Neural cell (in vitro differentiated cells): ENCODE results near the gene SETD2. TPM values are rescaled to one million over a fixed set of nuclear protein-coding genes. Genes with fewer than 3 reads are reported as not detected.

Source experiments
- H2AFZ ChIP-seq: fragments of 200-600, 300-800 bp; sonication (generic), shearing (Covaris generic); 2 replicates; pipeline ENCODE4 v1.6.0; 2014; ENCODE audit warnings: low read depth, mild to moderate bottlenecking, antibody characterized with exemption, low read length, moderate library complexity
- H3F3A ChIP-seq: fragments of 200-600 bp; shearing (Covaris generic); 2 replicates; pipeline ENCODE4 v1.6.1; 2016; ENCODE audit warnings: mild to moderate bottlenecking, moderate library complexity, mixed read lengths, antibody characterized with exemption, low read length; ENCODE audit not compliant: insufficient read depth, poor library complexity, severe bottlenecking
- H3K27ac ChIP-seq: fragments of 200-600, 300-800 bp; sonication (generic), shearing (Covaris generic); 2 replicates; pipeline ENCODE4 v1.5.1; 2014; ENCODE audit warnings: mild to moderate bottlenecking, low read length, moderate library complexity
- H3K27me3 ChIP-seq: fragments of 300-800, 200-600 bp; sonication (generic), shearing (Covaris generic); 2 replicates; pipeline ENCODE4 v1.6.0; 2014; ENCODE audit warnings: mild to moderate bottlenecking, low read depth, low read length, moderate library complexity; ENCODE audit not compliant: insufficient read depth
- H3K36me3 ChIP-seq: fragments of 300-800, 200-600 bp; sonication (generic), shearing (Covaris generic); 2 replicates; pipeline ENCODE4 v1.5.1; 2014; ENCODE audit warnings: mild to moderate bottlenecking, antibody characterized with exemption, low read length, moderate library complexity; ENCODE audit not compliant: insufficient read depth
- H3K4me2 ChIP-seq: fragments of 300-800, 200-600 bp; sonication (generic), shearing (Covaris generic); 2 replicates; pipeline ENCODE4 v1.6.0; 2014; ENCODE audit warnings: mild to moderate bottlenecking, low read length
- H3K4me3 ChIP-seq: fragments of 300-800, 200-600 bp; sonication (generic), shearing (Covaris generic); 2 replicates; pipeline ENCODE4 v1.5.1; 2014; ENCODE audit warnings: mild to moderate bottlenecking, low read length, moderate library complexity
- H3K79me2 ChIP-seq: fragments of 200-600 bp; shearing (Covaris generic); replicated peaks from 2 replicates; pipeline ENCODE4 v1.6.0; 2014; ENCODE audit warnings: mild to moderate bottlenecking, low read length, moderate library complexity; ENCODE audit not compliant: insufficient read depth
- H3K9ac ChIP-seq: fragments of 300-800, 200-600 bp; sonication (generic), shearing (Covaris generic); 2 replicates; pipeline ENCODE4 v1.6.1; 2016; ENCODE audit warnings: mild to moderate bottlenecking, low read length, mixed read lengths
- H3K9me2 ChIP-seq: fragments of 200-600 bp; shearing (Covaris generic); 2 replicates; pipeline ENCODE4 v1.6.1; 2016; ENCODE audit warnings: mild to moderate bottlenecking, low read length, mixed read lengths; ENCODE audit not compliant: insufficient read depth
- H3K9me3 ChIP-seq: fragments of 200-600, 300-800 bp; sonication (generic), shearing (Covaris generic); 2 replicates; pipeline ENCODE4 v1.6.1; 2016; ENCODE audit warnings: mild to moderate bottlenecking, mixed run types, low read length, moderate library complexity, mixed read lengths
- H4K20me1 ChIP-seq: fragments of 200-600 bp; shearing (Covaris generic); 2 replicates; pipeline ENCODE4 v1.6.1; 2016; ENCODE audit warnings: mild to moderate bottlenecking, mixed run types; ENCODE audit not compliant: insufficient read depth
- EP300 ChIP-seq: fragments of 450-650 bp; conservative IDR thresholded peaks from 2 replicates; pipeline ENCODE4 v1.6.1; 2014; ENCODE audit warnings: antibody characterized with exemption, mild to moderate bottlenecking, moderate library complexity; ENCODE audit not compliant: poor library complexity, severe bottlenecking
- EZH2 ChIP-seq: fragments of 200-600, 300-800 bp; shearing (Covaris generic), sonication (generic); IDR thresholded peaks from 2 replicates; pipeline ENCODE4 v1.6.1; 2014; ENCODE audit warnings: antibody characterized with exemption, low read length, borderline replicate concordance, mild to moderate bottlenecking; ENCODE audit not compliant: insufficient read depth, poor library complexity, severe bottlenecking
- MXI1 ChIP-seq: fragments of 450-650 bp; conservative IDR thresholded peaks from 2 replicates; pipeline ENCODE4 v1.6.1; 2014; ENCODE audit warnings: antibody characterized with exemption, mild to moderate bottlenecking; ENCODE audit not compliant: poor library complexity, severe bottlenecking
- POLR2AphosphoS5 ChIP-seq: IDR thresholded peaks from 2 replicates; pipeline ENCODE4 v1.6.1; 2012
- RAD21 ChIP-seq: fragments of 450-650 bp; conservative IDR thresholded peaks from 2 replicates; pipeline ENCODE4 v1.6.1; 2014; ENCODE audit warnings: antibody characterized with exemption, mild to moderate bottlenecking, moderate library complexity
- SMC3 ChIP-seq: fragments of 450-650 bp; conservative IDR thresholded peaks from 2 replicates; pipeline ENCODE4 v1.6.1; 2014; ENCODE audit warnings: antibody characterized with exemption, mild to moderate bottlenecking, moderate library complexity; ENCODE audit not compliant: poor library complexity
- TAF1 ChIP-seq: IDR thresholded peaks from 2 replicates; pipeline ENCODE4 v1.6.1; 2012; ENCODE audit warnings: low read depth
- polyA plus RNA-seq: library from polyadenylated mRNA; depleted of rRNA; stranded (reverse); fragments of >200 nt; gene quantifications from 2 replicates; pipeline ENCODE4 v1.2.3, GENCODE V29; 2014
- TF ChIP-seq, protein P1 (sequence below): IDR thresholded peaks from 2 replicates; pipeline ENCODE4 v1.6.1; 2012; ENCODE audit warnings: borderline replicate concordance
- TF ChIP-seq, protein P2 (sequence below): fragments of 450-650 bp; IDR thresholded peaks from 2 replicates; pipeline ENCODE4 v1.5.1; 2014; ENCODE audit warnings: antibody characterized with exemption, mild to moderate bottlenecking, moderate library complexity; ENCODE audit not compliant: poor library complexity, severe bottlenecking

The SETD2 gene
- polyA plus RNA-seq, 1 donor from 2014 or later, result 18.4 TPM

DNA sequence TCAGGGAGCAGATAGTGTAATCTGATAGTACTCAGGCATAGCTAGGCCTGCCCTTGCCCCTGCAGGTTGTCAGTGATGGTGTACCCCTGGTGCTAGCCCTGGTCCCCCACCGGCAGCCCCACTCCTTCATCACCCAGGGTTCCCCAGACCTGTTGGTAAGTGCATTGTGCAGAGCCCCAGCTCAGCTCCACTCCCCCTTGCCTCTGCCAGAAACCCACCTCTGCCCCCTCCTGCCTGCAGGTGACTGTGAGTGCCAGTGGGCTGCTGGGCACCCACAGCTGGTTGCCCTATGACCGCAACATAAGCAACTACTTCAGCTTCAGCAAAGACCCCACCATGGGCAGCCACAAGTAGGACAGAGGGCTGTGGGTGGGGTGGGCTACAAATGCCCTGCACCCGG is 156.9 kb downstream of the SETD2 start:
- no peak for TF ChIP-seq SMC3
- no peak for TF ChIP-seq POLR2AphosphoS5
- TF ChIP-seq RAD21, result no peak
- TF ChIP-seq TAF1, result no peak
- TF ChIP-seq MXI1, result no peak
- TF ChIP-seq EZH2, result no peak
- TF ChIP-seq, protein P1, sequence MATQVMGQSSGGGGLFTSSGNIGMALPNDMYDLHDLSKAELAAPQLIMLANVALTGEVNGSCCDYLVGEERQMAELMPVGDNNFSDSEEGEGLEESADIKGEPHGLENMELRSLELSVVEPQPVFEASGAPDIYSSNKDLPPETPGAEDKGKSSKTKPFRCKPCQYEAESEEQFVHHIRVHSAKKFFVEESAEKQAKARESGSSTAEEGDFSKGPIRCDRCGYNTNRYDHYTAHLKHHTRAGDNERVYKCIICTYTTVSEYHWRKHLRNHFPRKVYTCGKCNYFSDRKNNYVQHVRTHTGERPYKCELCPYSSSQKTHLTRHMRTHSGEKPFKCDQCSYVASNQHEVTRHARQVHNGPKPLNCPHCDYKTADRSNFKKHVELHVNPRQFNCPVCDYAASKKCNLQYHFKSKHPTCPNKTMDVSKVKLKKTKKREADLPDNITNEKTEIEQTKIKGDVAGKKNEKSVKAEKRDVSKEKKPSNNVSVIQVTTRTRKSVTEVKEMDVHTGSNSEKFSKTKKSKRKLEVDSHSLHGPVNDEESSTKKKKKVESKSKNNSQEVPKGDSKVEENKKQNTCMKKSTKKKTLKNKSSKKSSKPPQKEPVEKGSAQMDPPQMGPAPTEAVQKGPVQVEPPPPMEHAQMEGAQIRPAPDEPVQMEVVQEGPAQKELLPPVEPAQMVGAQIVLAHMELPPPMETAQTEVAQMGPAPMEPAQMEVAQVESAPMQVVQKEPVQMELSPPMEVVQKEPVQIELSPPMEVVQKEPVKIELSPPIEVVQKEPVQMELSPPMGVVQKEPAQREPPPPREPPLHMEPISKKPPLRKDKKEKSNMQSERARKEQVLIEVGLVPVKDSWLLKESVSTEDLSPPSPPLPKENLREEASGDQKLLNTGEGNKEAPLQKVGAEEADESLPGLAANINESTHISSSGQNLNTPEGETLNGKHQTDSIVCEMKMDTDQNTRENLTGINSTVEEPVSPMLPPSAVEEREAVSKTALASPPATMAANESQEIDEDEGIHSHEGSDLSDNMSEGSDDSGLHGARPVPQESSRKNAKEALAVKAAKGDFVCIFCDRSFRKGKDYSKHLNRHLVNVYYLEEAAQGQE, result no peak
- TF ChIP-seq, protein P2, sequence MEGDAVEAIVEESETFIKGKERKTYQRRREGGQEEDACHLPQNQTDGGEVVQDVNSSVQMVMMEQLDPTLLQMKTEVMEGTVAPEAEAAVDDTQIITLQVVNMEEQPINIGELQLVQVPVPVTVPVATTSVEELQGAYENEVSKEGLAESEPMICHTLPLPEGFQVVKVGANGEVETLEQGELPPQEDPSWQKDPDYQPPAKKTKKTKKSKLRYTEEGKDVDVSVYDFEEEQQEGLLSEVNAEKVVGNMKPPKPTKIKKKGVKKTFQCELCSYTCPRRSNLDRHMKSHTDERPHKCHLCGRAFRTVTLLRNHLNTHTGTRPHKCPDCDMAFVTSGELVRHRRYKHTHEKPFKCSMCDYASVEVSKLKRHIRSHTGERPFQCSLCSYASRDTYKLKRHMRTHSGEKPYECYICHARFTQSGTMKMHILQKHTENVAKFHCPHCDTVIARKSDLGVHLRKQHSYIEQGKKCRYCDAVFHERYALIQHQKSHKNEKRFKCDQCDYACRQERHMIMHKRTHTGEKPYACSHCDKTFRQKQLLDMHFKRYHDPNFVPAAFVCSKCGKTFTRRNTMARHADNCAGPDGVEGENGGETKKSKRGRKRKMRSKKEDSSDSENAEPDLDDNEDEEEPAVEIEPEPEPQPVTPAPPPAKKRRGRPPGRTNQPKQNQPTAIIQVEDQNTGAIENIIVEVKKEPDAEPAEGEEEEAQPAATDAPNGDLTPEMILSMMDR, result no peak
- no peak for TF ChIP-seq EP300
- no peak overlapping the region for H3K9ac ChIP-seq
- H3K27ac ChIP-seq, result no peak overlapping the region
- no peaks in the 10 kb centered on the region for H3K36me3 ChIP-seq
- no peak overlapping the region for H3K4me2 ChIP-seq
- no peaks in the 10 kb centered on the region for H3K79me2 ChIP-seq
- H3F3A ChIP-seq, result no peaks in the 10 kb centered on the region
- H4K20me1 ChIP-seq, result no peaks in the 10 kb centered on the region
- no peaks in the 10 kb centered on the region for H3K9me2 ChIP-seq
- no peaks in the 10 kb centered on the region for H3K27me3 ChIP-seq
- no peak overlapping the region for H2AFZ ChIP-seq
- H3K4me3 ChIP-seq, result no peak overlapping the region
- no peaks in the 10 kb centered on the region for H3K9me3 ChIP-seq

DNA sequence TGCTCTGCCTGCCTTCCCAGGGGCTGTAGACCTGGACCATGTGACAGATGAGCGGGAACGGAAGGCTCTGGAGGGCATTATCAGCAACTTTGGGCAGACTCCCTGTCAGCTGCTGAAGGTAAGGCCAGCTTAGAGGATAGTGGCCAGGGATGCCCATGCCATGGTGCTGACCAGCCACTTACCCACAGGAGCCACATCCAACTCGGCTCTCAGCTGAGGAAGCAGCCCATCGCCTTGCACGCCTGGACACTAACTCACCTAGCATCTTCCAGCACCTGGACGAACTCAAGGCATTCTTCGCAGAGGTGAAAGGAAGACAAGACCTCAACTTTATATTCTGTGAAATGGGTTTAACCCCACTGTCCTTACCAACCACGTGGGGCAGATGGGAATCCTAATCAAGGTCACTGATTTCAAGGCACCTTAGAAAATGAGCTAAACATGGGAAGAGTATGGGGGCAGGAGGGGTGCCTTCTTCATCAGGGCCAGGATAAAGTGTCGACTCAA is 157.7 kb downstream of the SETD2 start:
- no peaks in the 10 kb centered on the region for H3K79me2 ChIP-seq
- no peak overlapping the region for H3K9ac ChIP-seq
- H3K36me3 ChIP-seq, result no peaks in the 10 kb centered on the region
- H3K27me3 ChIP-seq, result no peaks in the 10 kb centered on the region
- no peak overlapping the region for H2AFZ ChIP-seq
- H3K9me2 ChIP-seq, result no peaks in the 10 kb centered on the region
- no peaks in the 10 kb centered on the region for H3F3A ChIP-seq
- no peak overlapping the region for H3K27ac ChIP-seq
- no peaks in the 10 kb centered on the region for H3K9me3 ChIP-seq
- H3K4me2 ChIP-seq, result no peak overlapping the region
- TF ChIP-seq MXI1, result no peak
- TF ChIP-seq POLR2AphosphoS5, result no peak
- TF ChIP-seq TAF1, result no peak
- TF ChIP-seq, protein P1, result no peak
- no peak for TF ChIP-seq RAD21
- TF ChIP-seq EZH2, result no peak
- TF ChIP-seq EP300, result no peak
- no peak for TF ChIP-seq SMC3
- TF ChIP-seq, protein P2, result no peak
- no peaks in the 10 kb centered on the region for H4K20me1 ChIP-seq
- H3K4me3 ChIP-seq, result no peak overlapping the region
